HFFc6 (cell line): ENCODE measurements around the gene NFIL3. TPM values are rescaled to one million over a fixed set of nuclear protein-coding genes. Genes with fewer than 3 reads are reported as not detected.

ENCODE experiments used
- DNase-seq: peaks from one replicate; pipeline ENCODE4 v3.0.0-alpha.2; 2018
- H3K27ac Mint-ChIP-seq: 2 replicates; pipeline ENCODE4 v1.8.0; 2020; ENCODE audit warnings: mild to moderate bottlenecking, mixed read lengths
- H3K27me3 Mint-ChIP-seq: 2 replicates; pipeline ENCODE4 v1.8.0; 2021; ENCODE audit warnings: mild to moderate bottlenecking, moderate library complexity, mixed read lengths; ENCODE audit not compliant: insufficient read depth
- H3K36me3 Mint-ChIP-seq: 2 replicates; pipeline ENCODE4 v1.8.0; 2021; ENCODE audit warnings: low read depth, mixed read lengths
- H3K4me1 Mint-ChIP-seq: 2 replicates; pipeline ENCODE4 v1.8.0; 2020; ENCODE audit warnings: low read depth, mixed read lengths
- H3K4me3 Mint-ChIP-seq: 2 replicates; pipeline ENCODE4 v1.8.0; 2020; ENCODE audit warnings: mild to moderate bottlenecking, moderate library complexity, mixed read lengths
- H3K9me3 Mint-ChIP-seq: 2 replicates; pipeline ENCODE4 v1.8.0; 2020; ENCODE audit warnings: mild to moderate bottlenecking, mixed read lengths
- total RNA-seq, 6 experiments: library from RNA; stranded (reverse); fragmentation: NEBNext Ultra II Directional; extraction: Animal tissue kit (Norgen Biotek cat#: 25700); gene quantifications; 2 replicates in 1 of 6; 3 replicates in 5 of 6; pipeline ENCODE4 v1.2.3, GENCODE V29; 2021
- TF ChIP-seq, protein P1 (sequence below): fragments of 200-600 bp; sonication (generic); IDR thresholded peaks from 2 replicates; pipeline ENCODE4 v1.5.0; 2021; ENCODE audit warnings: antibody characterized with exemption, mild to moderate bottlenecking

Gene NFIL3
- total RNA-seq, 6 experiments from 2014 or later: 11.8 to 18.5 (median 17.4) TPM

GRCh38 chr9:91361291-91362050 lies 62.2 kb downstream of the NFIL3 start, which contains the start of gene AUH:
TSS of gene AUH (minus strand) at chr9:91361918. CDS start at chr9:91361889, 29 bp downstream.
- DNase-seq: peak; percentile 59
- Mint-ChIP-seq H3K36me3 (peaks cover 14% of the 10 kb centered on the region; the same call in 1 of the 2 replicates), H3K27ac (peak within 1 kb of the TSS; percentile 63), H3K4me1 (peaks cover 38% of the 10 kb centered on the region), H3K27me3 (no peaks in the 10 kb centered on the region; the same call in 1 of the 2 replicates), H3K4me3 (peak within 1 kb of the TSS; percentile 95), H3K9me3 (no peaks in the 10 kb centered on the region)
- TF ChIP-seq, protein P1, sequence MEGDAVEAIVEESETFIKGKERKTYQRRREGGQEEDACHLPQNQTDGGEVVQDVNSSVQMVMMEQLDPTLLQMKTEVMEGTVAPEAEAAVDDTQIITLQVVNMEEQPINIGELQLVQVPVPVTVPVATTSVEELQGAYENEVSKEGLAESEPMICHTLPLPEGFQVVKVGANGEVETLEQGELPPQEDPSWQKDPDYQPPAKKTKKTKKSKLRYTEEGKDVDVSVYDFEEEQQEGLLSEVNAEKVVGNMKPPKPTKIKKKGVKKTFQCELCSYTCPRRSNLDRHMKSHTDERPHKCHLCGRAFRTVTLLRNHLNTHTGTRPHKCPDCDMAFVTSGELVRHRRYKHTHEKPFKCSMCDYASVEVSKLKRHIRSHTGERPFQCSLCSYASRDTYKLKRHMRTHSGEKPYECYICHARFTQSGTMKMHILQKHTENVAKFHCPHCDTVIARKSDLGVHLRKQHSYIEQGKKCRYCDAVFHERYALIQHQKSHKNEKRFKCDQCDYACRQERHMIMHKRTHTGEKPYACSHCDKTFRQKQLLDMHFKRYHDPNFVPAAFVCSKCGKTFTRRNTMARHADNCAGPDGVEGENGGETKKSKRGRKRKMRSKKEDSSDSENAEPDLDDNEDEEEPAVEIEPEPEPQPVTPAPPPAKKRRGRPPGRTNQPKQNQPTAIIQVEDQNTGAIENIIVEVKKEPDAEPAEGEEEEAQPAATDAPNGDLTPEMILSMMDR: 0 out of 2 replicates have a peak, but pooled peaks have one; percentile 29

DNA sequence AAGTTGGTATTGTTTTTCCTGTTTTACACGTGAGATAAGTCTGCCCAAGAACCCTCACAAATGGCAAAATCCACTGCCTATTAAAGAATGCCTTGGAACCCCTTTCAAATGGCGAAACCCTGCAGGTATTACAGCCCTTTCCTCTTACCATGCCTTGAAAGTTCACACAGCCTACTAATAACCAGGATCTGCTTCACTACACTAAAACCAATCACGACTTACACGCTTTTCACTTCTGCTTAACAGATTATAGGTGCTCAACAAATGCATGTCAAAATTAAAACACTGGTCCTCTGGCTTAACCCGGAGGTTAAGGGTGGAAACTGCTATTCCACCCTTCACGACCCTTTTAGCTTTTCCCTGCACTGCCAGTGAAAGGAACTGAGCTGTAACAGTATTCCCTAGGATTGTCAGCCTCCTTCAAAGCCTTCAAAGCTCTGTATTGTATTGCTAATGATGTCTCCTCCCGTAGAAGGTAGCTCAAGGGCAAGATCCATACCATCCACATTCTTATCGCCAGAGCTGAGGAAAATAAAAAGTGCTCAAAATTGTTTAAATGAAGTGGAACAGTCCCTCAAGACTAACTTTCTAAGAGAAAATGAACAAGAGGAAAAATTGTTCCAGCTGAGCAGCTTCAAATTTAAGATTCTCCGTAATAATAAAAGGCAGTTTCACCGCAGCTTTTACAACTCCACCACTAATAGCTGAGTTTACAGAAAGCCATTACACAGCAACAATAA lies 62.9 kb downstream of the NFIL3 start:
- TF ChIP-seq, protein P1: no peak
- Mint-ChIP-seq H3K27me3 (no peaks in the 10 kb centered on the region; the same call in 1 of the 2 replicates), H3K9me3 (no peaks in the 10 kb centered on the region), H3K4me3 (peak overlapping the region; percentile 95), H3K36me3 (peaks cover 14% of the 10 kb centered on the region; the same call in 1 of the 2 replicates), H3K27ac (peak overlapping the region; percentile 63), H3K4me1 (peaks cover 43% of the 10 kb centered on the region)
- DNase-seq: no peak

DNA sequence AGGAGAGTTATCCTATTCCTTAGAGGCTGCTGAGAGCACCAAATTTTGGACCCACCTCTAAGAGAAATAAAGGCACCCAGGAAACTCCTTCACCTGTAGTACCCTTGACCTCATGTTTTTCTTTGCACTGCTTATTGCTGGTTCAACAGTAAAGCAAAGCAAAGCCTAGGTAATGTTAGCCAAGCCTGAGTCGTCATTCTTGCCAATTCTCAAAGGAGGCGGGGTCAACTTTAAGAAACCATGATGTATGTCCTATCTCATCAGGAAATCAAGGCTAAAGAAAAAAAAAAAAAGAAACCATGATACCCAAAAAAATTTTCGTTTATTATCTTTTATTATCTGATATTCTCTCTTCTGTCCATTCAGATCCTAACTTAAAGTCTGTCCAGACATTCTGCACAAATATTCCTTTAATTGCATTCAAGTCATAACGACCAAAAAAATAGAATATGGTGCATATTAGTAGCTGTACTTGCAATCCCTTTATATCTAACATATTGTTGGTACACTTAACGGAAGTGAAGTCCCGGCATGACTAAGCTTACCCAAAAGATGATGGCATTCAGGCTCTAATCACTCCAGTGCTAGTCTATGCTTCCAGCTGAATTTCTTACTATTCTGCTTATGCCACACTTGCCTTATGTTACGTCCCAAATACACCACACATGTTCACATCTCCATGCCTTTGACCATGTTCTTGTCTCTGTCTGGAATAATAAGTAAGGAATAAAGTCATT lies 63.7 kb downstream of the NFIL3 start:
- no peaks in the 10 kb centered on the region; the same call in 1 of the 2 replicates for H3K27me3 Mint-ChIP-seq
- peak overlapping the region; percentile 95 for H3K4me3 Mint-ChIP-seq
- TF ChIP-seq, protein P1: no peak
- H3K36me3 Mint-ChIP-seq: peaks cover 14% of the 10 kb centered on the region; the same call in 1 of the 2 replicates
- H3K9me3 Mint-ChIP-seq: no peaks in the 10 kb centered on the region
- DNase-seq: no peak
- H3K27ac Mint-ChIP-seq: peak overlapping the region; percentile 63
- peaks cover 50% of the 10 kb centered on the region for H3K4me1 Mint-ChIP-seq

- Mint-ChIP-seq H3K4me3 (no peak overlapping the region), H3K4me1 (peaks cover 56% of the 10 kb centered on the region), H3K27me3 (no peaks in the 10 kb centered on the region; the same call in 1 of the 2 replicates)
Measured at GRCh38 chr9:91359083-91359482, 64.5 kb downstream of the NFIL3 start.

More at GRCh38 chr9:91359083-91359482, 64.5 kb downstream of the NFIL3 start:
- H3K27ac Mint-ChIP-seq: no peak overlapping the region
- H3K9me3 Mint-ChIP-seq: no peaks in the 10 kb centered on the region
- TF ChIP-seq, protein P1: no peak
- peaks cover 18% of the 10 kb centered on the region; the same call in 1 of the 2 replicates for H3K36me3 Mint-ChIP-seq
- no peak for DNase-seq

Other genes with a start within 250 kb of the NFIL3 start
- gene AUH, start 61.9 kb downstream of the NFIL3 start, total RNA-seq: 10 to 100 TPM in 4 of 6 experiments, 1 to 10 TPM in 2; 9.8 to 11.3 (median 10.6) TPM